Omental fat pad (tissue), 4 donors: ENCODE results near the gene SPINK6. TPM values are rescaled to one million over a fixed set of nuclear protein-coding genes. Genes with fewer than 3 reads are reported as not detected.

ENCODE experiments used
- ATAC-seq: fragments of 150-250 bp; one replicate; pipeline ENCODE4 v1.9.1; 2016; ENCODE audit warnings: mild to moderate bottlenecking, moderate library complexity; ENCODE audit not compliant: low FRiP score
- DNase-seq: peaks from one replicate; pipeline ENCODE4 v3.0.0-alpha.2; 2019; ENCODE audit warnings: low spot score
- total RNA-seq, 4 donors: library from RNA; depleted of rRNA; stranded (reverse); fragments of >200 nt; gene quantifications; one replicate each; pipeline ENCODE4 v1.1.0, GENCODE V29; 2016
- TF ChIP-seq, protein P1 (sequence below), 3 donors: fragments of 450-650 bp; IDR thresholded peaks; one replicate each; pipeline ENCODE4 v1.5.1; 2016 to 2017; ENCODE audit warnings: antibody characterized with exemption in 3 of 3, mild to moderate bottlenecking in 3 of 3, moderate library complexity in 2 of 3

The SPINK6 gene
- total RNA-seq, 4 donors from 2014 or later, result 1.6 TPM; not detected in 3

DNA sequence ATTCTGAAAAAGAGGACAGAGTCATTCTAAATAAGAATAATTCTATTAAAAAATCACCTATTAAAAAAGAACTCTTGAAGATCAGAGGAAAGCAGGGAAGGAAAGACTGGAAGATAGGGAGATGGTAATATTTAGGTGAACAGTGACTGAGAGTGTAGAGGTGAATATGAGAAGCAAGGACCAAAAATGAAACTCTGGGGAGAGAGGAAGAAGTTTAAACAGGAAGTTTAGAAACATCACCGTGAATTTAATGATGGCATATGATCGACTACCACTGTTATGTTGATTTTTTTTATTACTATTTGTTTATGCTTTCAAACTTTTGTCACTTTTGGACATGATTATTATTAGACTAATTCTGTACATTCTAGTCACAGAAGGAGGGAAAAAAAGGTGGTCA lies 1.7 kb upstream of the SPINK6 start:
- TF ChIP-seq, protein P1, sequence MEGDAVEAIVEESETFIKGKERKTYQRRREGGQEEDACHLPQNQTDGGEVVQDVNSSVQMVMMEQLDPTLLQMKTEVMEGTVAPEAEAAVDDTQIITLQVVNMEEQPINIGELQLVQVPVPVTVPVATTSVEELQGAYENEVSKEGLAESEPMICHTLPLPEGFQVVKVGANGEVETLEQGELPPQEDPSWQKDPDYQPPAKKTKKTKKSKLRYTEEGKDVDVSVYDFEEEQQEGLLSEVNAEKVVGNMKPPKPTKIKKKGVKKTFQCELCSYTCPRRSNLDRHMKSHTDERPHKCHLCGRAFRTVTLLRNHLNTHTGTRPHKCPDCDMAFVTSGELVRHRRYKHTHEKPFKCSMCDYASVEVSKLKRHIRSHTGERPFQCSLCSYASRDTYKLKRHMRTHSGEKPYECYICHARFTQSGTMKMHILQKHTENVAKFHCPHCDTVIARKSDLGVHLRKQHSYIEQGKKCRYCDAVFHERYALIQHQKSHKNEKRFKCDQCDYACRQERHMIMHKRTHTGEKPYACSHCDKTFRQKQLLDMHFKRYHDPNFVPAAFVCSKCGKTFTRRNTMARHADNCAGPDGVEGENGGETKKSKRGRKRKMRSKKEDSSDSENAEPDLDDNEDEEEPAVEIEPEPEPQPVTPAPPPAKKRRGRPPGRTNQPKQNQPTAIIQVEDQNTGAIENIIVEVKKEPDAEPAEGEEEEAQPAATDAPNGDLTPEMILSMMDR (IDR thresholded peaks at IDR 0.05), result no peak
- DNase-seq (no peak), ATAC-seq (no peak)

DNA sequence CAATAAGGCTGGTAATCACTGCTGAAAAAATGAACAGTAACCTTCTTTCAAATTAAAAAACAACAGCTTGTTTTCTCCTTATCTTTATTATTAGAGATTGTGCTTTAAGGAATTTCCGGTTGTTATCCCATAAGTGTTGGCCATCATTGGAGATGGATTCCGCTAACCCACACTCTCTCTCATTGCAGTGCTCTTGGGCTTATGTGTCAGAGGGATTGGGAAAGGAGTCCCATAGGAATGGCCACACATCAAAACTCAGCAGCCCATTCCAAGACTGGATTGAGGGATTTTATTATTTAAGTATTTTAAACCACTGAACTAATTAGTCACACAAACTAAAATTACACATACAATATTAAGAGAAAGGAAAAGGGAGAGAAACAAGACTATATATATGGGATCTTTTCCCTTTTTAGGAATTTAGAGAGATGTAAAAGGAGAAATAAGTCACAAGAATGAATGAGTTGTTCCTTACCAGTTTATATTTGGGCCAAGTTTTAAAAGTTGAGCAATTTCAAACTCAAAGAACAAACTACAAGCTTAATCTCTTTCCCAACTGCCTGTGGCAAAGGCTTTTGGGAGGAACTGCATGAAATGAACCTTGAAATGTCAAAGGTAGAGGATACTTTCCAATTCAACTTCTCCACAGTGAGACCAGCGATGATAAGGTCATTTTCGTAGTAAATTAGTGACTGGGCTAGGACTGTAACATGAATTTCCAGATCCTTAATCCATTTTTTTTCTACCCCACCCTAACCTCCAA lies 2.4 kb downstream of the SPINK6 start:
- DNase-seq (no peak), ATAC-seq (no peak)
- TF ChIP-seq, protein P1 (IDR thresholded peaks at IDR 0.05), result no peak

DNA sequence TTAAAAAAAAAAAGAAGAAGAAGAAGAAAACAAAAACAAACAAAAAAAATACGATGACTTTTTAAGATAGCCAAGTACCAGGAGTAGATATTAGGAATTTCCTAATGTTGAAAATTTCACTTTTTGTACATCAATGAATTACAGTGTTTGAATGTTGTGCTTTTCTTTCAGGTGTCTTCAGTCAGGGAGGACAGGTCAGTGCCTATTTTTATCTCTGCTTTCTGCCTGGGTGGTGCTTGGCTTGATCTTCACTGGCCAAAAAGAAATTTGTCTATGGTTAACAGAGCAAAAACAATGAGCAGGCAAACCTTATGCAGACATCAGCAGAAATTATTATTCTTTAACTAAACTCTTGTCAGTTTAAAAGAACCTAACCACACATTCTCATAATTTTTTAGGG lies 3.0 kb downstream of the SPINK6 start:
- DNase-seq, result no peak
- TF ChIP-seq, protein P1 (IDR thresholded peaks at IDR 0.05), result no peak
- ATAC-seq, result no peak

DNA sequence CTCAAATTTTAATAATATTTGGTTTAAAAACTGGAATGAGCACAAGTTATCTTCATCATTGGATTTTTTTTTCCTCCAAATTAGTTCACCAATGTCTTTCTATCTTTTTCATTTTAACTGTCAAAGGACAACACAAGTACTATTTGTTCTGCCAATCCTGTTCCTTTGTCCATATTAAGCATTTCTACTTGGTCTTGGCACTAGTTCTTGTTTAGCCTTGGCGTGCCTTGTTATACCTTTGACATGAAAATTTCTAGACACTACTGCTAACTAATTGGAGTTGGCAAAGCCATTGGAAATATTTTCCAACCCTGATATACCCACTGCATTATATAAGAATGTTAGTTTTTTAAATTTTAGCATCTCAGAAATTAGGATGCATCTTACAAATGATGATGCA lies 3.8 kb downstream of the SPINK6 start:
- TF ChIP-seq, protein P1 (IDR thresholded peaks at IDR 0.05), result no peak
- ATAC-seq, result no peak
- no peak for DNase-seq

DNA sequence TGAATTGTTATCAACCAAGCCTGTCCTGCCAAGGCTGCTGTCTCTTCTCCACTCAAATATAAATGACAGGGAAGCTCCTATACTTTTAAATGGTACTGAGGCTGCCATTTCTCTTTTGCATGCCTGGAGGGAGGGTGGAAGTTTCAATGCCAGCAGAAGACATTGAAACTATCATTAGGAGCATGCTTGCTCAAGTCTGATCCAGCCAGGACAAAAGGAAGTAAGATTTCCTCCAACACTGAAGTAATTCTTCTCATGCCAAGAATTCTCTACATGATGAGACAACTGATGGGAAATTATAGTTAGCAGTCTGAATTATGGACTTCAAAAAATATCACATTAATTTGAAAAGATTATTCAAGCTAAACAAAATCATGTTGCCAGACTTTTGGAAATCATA lies 5.4 kb downstream of the SPINK6 start:
- DNase-seq (no peak), ATAC-seq (no peak)
- TF ChIP-seq, protein P1 (IDR thresholded peaks at IDR 0.05), result no peak

DNA sequence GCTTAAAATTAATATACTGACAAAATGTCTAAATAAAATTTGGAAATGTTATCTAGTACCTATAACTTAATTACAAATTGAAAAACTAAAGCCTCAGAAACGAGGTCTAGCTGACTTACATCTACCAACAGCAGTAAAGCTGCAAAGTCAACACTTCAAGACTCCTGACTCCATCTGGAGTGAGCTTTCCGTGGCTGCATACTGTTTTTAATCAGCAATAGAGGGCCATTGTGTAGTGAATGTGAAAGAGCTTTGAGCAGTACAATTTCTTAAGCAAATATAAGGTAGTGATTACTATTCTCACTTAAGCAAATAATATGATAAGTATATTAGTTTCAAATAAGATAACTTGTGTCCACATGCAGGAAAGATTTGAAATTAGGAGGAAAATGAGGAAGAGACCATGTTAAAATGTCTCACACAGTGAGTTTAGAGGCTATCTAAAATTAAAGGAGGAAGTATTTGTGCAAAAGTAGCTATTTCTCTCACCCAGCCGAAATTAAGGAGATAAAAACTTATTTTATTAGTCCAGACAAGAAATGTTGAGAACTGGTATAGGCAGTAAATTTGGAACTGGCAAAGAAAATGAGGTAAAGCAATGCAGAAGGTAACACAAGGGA lies 6.4 kb downstream of the SPINK6 start:
- DNase-seq, result no peak
- ATAC-seq, result no peak
- TF ChIP-seq, protein P1 (IDR thresholded peaks at IDR 0.05), result no peak
